G401 (cell line): Measurements from ENCODE around the gene DNAJC7. TPM values are rescaled to one million over a fixed set of nuclear protein-coding genes. Genes with fewer than 3 reads are reported as not detected.
"Not testable (repeated sequence)": the region's sequence is repeated elsewhere in the genome, so short reads cannot be mapped to it uniquely, and the experiment has no call there.

ENCODE experiments used
- DNase-seq: peaks from one replicate; pipeline ENCODE4 v3.0.0-alpha.2; 2015; ENCODE audit warnings: low spot score
- in situ Hi-C: cut with HindIII; loops from 2 replicates; pipeline ENCODE4 v1.10.0; 2016; ENCODE audit warnings: low sequenced_read_pairs, mixed read lengths
- total RNA-seq: library from RNA; depleted of rRNA; stranded (reverse); fragments of >200 nt; shearing (Covaris generic); gene quantifications from 2 replicates; pipeline ENCODE4 v1.2.3, GENCODE V29; 2014

The DNAJC7 gene
- total RNA-seq, 1 experiment from 2014 or later, result 158 TPM

GRCh38 chr17:42018988-42019387 lies 1.7 kb upstream of the DNAJC7 start:
- in situ Hi-C loops, result no loop called here
- DNase-seq, result no peak

GRCh38 chr17:42018339-42018738 lies 1.1 kb upstream of the DNAJC7 start:
- in situ Hi-C loops, result no loop called here
- DNase-seq, result peak; percentile 25

GRCh38 chr17:42017866-42018200 lies 594 bp upstream of the DNAJC7 start:
- no peak for DNase-seq
- in situ Hi-C loops, result no loop called here

GRCh38 chr17:42016411-42016831 lies 818 bp downstream of the DNAJC7 start:
- in situ Hi-C loops, result no loop called here

GRCh38 chr17:42013740-42014139 lies 3.5 kb downstream of the DNAJC7 start:
- in situ Hi-C loops, DNase-seq: not testable (repeated sequence)

More at GRCh38 chr17:42016411-42016831, 818 bp downstream of the DNAJC7 start:
- DNase-seq, result peak; percentile 33

GRCh38 chr17:42012363-42012762 lies 4.9 kb downstream of the DNAJC7 start:
- DNase-seq, result not testable (repeated sequence)

GRCh38 chr17:42010898-42011516 lies 6.2 kb downstream of the DNAJC7 start:
- no peak for DNase-seq
- in situ Hi-C loops, result no loop called here

More at GRCh38 chr17:42012363-42012762, 4.9 kb downstream of the DNAJC7 start:
- in situ Hi-C loops, result not testable (repeated sequence)

GRCh38 chr17:42010266-42010680 lies 7.0 kb downstream of the DNAJC7 start:
- in situ Hi-C loops, DNase-seq: not testable (repeated sequence)

- in situ Hi-C loops, result no loop called here
- no peak for DNase-seq
Observed at GRCh38 chr17:42009170-42009569, 8.1 kb downstream of the DNAJC7 start.

GRCh38 chr17:42005166-42005565 lies 12.1 kb downstream of the DNAJC7 start:
- in situ Hi-C loops, result no loop called here
- DNase-seq, result no peak

GRCh38 chr17:42002792-42003301 lies 14.4 kb downstream of the DNAJC7 start:
- DNase-seq, result no peak
- in situ Hi-C loops, result no loop called here

- in situ Hi-C loops, result no loop called here
- DNase-seq, result no peak
Observed at GRCh38 chr17:42002175-42002791, 15.0 kb downstream of the DNAJC7 start.

GRCh38 chr17:42001729-42002128 lies 15.5 kb downstream of the DNAJC7 start:
- DNase-seq, result no peak
- in situ Hi-C loops, result no loop called here

- in situ Hi-C loops, result no loop called here
- no peak for DNase-seq
Observed at GRCh38 chr17:42000413-42001133, 16.7 kb downstream of the DNAJC7 start.

GRCh38 chr17:41998497-41998896 lies 18.7 kb downstream of the DNAJC7 start:
- in situ Hi-C loops, result no loop called here
- DNase-seq, result no peak

GRCh38 chr17:41996855-41997164 lies 20.4 kb downstream of the DNAJC7 start:
- DNase-seq, result no peak
- in situ Hi-C loops, result no loop called here

GRCh38 chr17:41992576-41992975 lies 24.7 kb downstream of the DNAJC7 start:
- no peak for DNase-seq
- in situ Hi-C loops, result no loop called here

- DNase-seq, result no peak
Observed at GRCh38 chr17:41989702-41990419, 27.4 kb downstream of the DNAJC7 start.

GRCh38 chr17:41988418-41988817 lies 28.8 kb downstream of the DNAJC7 start:
- DNase-seq, result no peak
- in situ Hi-C loops, result no loop called here

More at GRCh38 chr17:41989702-41990419, 27.4 kb downstream of the DNAJC7 start:
- in situ Hi-C loops, result no loop called here

- no peak for DNase-seq
- in situ Hi-C loops, result no loop called here
Observed at GRCh38 chr17:41987642-41988041, 29.6 kb downstream of the DNAJC7 start.
